Psoas muscle (tissue), 8 donors: Measurements from ENCODE around the gene EPB41L4B. TPM values are rescaled to one million over a fixed set of nuclear protein-coding genes. Genes with fewer than 3 reads are reported as not detected.

Source experiments
- ATAC-seq, 4 donors: fragments of 200-7000 bp; cut with Tn5 transposase; one replicate each; pipeline ENCODE4 v1.9.1; 2020; ENCODE audit warnings: moderate library complexity in 3 of 4, mild to moderate bottlenecking in 2 of 4
- DNase-seq, 2 donors: peaks; one replicate each; pipeline ENCODE4 v3.0.0-alpha.2; 2020
- H3K27ac ChIP-seq: fragments of 200-600 bp; one replicate; pipeline ENCODE4 v1.8.0; 2022
- H3K27me3 ChIP-seq, 3 donors: fragments of 200-600 bp in 1 of 3; one replicate each; pipeline versions ENCODE4 v1.6.1 to v1.8.0; 2013 to 2022; ENCODE audit warnings: low read length in 2 of 3, mild to moderate bottlenecking in 2 of 3, moderate library complexity in 1 of 3; ENCODE audit not compliant: insufficient read depth in 3 of 3
- H3K36me3 ChIP-seq, 2 donors: fragments of 200-600 bp in 1 of 2; one replicate each; pipeline versions ENCODE4 v1.6.1 to v1.8.0; 2013 to 2022; ENCODE audit warnings: low read depth in 1 of 2, mild to moderate bottlenecking in 1 of 2, moderate library complexity in 1 of 2; ENCODE audit not compliant: insufficient read depth in 1 of 2
- H3K4me1 ChIP-seq: fragments of 200-600 bp; one replicate; pipeline ENCODE4 v1.8.0; 2022
- H3K4me3 ChIP-seq: fragments of 200-600 bp; one replicate; pipeline ENCODE4 v1.8.0; 2022; ENCODE audit warnings: mild to moderate bottlenecking
- H3K9me3 ChIP-seq: fragments of 200-600 bp; one replicate; pipeline ENCODE4 v1.8.0; 2022
- CTCF ChIP-seq: fragments of 200-600 bp; IDR thresholded peaks from one replicate; pipeline ENCODE4 v1.8.0; 2022; ENCODE audit warnings: antibody characterized with exemption
- WGBS, 3 donors: extraction: QIAGEN DNeasy Blood & Tissue Kit; methylation state at CpG; one replicate each; pipeline versions ENCODE4 v1.1.6 to v1.1.7; 2013; 5-methylcytosine and 5-hydroxymethylcytosine counted together
- intact Hi-C, 2 donors: fragments of 100-400 bp; cut with DNase I; formaldehyde crosslinking; loops; one replicate each; pipeline versions ENCODE4 v1.11.0 to v1.14.2; 2022
- polyA plus RNA-seq, 3 donors: library from polyadenylated mRNA; stranded (reverse); fragments of 200-250 nt; gene quantifications; one replicate each; pipeline ENCODE4 v1.2.3, GENCODE V29; 2013
- total RNA-seq, 4 donors: library from RNA; stranded (reverse); fragmentation: NEBNext Ultra II Directional in 2 of 4; extraction: Animal tissue kit (Norgen Biotek cat#: 25700) in 2 of 4; gene quantifications; one replicate each; pipeline versions ENCODE4 v1.2.1 to v1.2.4, GENCODE V29; 2021 to 2023
- donor health status: healthy with polysubstance abuse.
- donor health status: DM: no; HTN: no; CAD: no; lungs with moderate emphysema.
- donor health status: Bipolar disorder and iron deficiency.
- donor health status: healthy.
- donor health status: DM: yes; HTN: yes; CAD: no.
- donor health status: DM: no; HTN: no; CAD: no.
- donor health status: DM: no; HTN: no; CAD: no.
- donor health status: DM: yes; HTN: yes; CAD: no.

Gene EPB41L4B
- total and polyA plus RNA-seq, 7 donors, result 0.33 to 4.6 (median 1.8) TPM

- Histone ChIP-seq H3K4me1 (no peaks in the 10 kb centered on the region), H3K9me3 (no peaks in the 10 kb centered on the region), H3K27me3 (no peaks in the 10 kb centered on the region), H3K36me3 (no peaks in the 10 kb centered on the region), H3K4me3 (no peak overlapping the region), H3K27ac (no peak overlapping the region)
- DNase-seq (no peak), ATAC-seq (no peak)
- intact Hi-C loops, result no loop called here
- no peak for TF ChIP-seq CTCF
- 88 to 94% (median 92%) methylated on average over 2 of the region's 2 CpGs for WGBS, 3 donors
Measured at GRCh38 chr9:109176963-109177362, 143.9 kb downstream of the EPB41L4B start.

- Histone ChIP-seq H3K36me3 (no peaks in the 10 kb centered on the region), H3K4me1 (no peaks in the 10 kb centered on the region), H3K27ac (no peak overlapping the region), H3K27me3 (no peaks in the 10 kb centered on the region), H3K4me3 (no peak overlapping the region), H3K9me3 (no peaks in the 10 kb centered on the region)
- 67 to 73% (median 69%) methylated on average over 8 of the region's 8 CpGs for WGBS, 3 donors
- intact Hi-C loops, result no loop called here
- ATAC-seq (no peak), DNase-seq (no peak)
- TF ChIP-seq CTCF, result no peak
Measured at GRCh38 chr9:109176386-109176785, 144.5 kb downstream of the EPB41L4B start.

- ATAC-seq, result no peak
- Histone ChIP-seq H3K9me3 (no peaks in the 10 kb centered on the region), H3K4me3 (no peak overlapping the region), H3K27ac (no peak overlapping the region), H3K4me1 (no peaks in the 10 kb centered on the region), H3K27me3 (peaks cover 0 to 16% (median 6%) of the 10 kb centered on the region in 3 donors), H3K36me3 (no peaks in the 10 kb centered on the region)
- no peak for TF ChIP-seq CTCF
- intact Hi-C loops, result no loop called here
- DNase-seq, result no peak
- WGBS, 3 donors, result 48 to 60% (median 56%) methylated on average over 1 of the region's 1 CpG
Measured at GRCh38 chr9:109172935-109173334, 147.9 kb downstream of the EPB41L4B start.

GRCh38 chr9:109171926-109172325 is 148.9 kb downstream of the EPB41L4B start:
- no peaks in the 10 kb centered on the region for H3K9me3 ChIP-seq
- 72 to 74% (median 73%) methylated on average over 3 of the region's 3 CpGs for WGBS, 3 donors

More at GRCh38 chr9:109171926-109172325, 148.9 kb downstream of the EPB41L4B start:
- no peaks in the 10 kb centered on the region for H3K4me1 ChIP-seq
- TF ChIP-seq CTCF, result no peak
- DNase-seq (no peak), ATAC-seq (no peak)
- intact Hi-C loops, result no loop called here
- no peak overlapping the region for H3K27ac ChIP-seq
- H3K36me3 ChIP-seq, result no peaks in the 10 kb centered on the region
- H3K27me3 ChIP-seq, result peaks cover 5 to 25% (median 6%) of the 10 kb centered on the region in 3 donors
- no peak overlapping the region for H3K4me3 ChIP-seq
